Stimulated activated CD8-positive, alpha-beta memory T cell treated with anti-CD3 and anti-CD28 coated beads, Interleukin-4, amount 100 ng/mL, for 1 hour (primary cell): ENCODE measurements around the gene HYLS1.
"Not testable (repeated sequence)": the region's sequence is repeated elsewhere in the genome, so short reads cannot be mapped to it uniquely, and the experiment has no call there.

Experiments used
- DNase-seq, 2 donors: peaks; one replicate each; pipeline ENCODE4 v3.0.0-alpha.2; 2020; ENCODE audit warnings: low read depth in 2 of 2, low spot score in 1 of 2

The HYLS1 gene

DNA sequence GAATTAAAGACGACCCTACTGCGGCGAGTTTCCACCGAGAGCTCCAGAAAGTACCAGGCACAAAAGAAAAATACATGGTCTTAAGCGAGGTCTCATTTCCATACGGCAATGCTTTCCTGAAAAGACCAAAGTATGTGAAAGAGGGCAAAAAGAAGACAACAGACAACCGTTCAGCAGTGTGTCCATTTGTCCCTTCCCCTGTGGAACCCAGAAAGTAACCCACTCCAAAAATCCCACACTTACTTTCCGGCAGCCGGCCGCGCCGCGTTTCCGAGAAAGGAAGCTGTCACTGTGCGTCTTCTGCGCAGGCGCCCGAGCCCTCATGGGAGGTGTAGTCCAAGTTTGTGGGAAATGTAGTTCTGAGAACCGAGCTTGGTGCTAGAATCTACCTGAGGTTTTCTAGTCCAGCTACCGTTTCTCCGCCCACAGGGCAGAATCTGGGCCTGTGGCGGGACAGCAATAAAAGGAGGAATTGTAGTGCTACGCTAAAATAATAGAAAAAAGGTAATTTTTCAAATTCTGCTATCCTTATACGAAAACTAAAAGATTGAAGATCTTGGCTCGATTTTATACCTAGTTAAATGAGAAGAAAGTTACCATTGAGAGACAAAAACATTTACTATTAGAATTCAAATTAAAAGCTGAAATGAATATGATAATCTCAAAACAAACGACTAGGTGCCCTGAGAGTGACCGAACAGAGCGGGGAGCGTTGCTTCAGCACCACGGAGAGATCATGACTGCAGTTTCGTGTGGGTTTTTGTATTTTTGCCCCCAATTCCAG, 15.7 kb downstream of the HYLS1 start, which contains the start of gene PUS3:
Gene PUS3, minus strand, starts transcription at position 280 of the 784 bp plus-strand sequence. CDS start 6,922 bp downstream, outside the sequence.
- peak; percentile 54 to 79 for DNase-seq

DNA sequence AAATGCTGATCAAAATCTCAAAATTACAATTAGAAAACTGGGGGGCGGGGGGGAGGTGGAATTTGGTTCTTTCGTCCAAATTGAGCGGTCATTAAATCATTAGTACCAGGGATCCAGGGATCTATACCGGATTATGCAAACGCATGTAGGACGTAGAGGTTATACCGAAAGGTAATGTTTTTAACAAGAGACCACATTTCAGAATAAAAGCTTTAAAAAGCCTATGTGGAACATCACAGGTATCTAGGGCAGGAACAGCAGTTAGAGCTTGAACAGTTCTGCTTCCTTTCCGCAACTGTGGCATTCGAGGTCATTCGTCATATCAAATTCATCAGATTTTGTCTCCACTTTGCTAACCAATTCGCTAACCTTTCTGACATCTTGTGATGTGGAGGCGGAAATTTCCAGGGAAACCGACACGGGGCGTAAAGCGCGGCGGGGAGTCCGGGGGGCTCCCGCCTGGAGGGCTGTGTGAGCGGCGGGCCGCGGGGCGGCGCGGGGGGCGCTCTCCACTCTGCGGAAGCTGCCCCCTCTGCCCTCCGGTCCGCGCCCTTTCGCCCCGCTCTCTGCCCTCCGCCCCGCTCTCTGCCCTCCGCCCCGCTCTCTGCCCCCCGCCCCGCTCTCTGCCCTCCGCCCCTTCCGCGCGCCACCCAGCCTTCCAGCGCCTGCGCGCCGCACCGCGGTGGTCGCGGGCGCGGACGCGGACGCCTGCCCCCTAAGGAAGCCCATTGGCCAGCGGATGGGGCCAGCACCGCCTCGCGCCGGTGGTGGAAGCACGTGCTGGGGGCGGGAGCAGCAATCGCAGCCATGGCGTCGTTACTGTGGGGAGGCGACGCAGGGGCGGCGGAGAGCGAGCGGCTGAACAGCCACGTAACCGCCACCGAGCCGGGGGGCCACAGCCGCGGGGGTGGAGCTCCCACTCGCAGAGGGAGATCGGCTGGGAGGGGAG, 16.5 kb downstream of the HYLS1 start, which contains the start of gene DDX25:
Gene DDX25, plus strand, starts transcription at position 798 of the 949 bp plus-strand sequence. Its CDS starts 10 bp downstream, at position 808.
- no peak for DNase-seq

DNA sequence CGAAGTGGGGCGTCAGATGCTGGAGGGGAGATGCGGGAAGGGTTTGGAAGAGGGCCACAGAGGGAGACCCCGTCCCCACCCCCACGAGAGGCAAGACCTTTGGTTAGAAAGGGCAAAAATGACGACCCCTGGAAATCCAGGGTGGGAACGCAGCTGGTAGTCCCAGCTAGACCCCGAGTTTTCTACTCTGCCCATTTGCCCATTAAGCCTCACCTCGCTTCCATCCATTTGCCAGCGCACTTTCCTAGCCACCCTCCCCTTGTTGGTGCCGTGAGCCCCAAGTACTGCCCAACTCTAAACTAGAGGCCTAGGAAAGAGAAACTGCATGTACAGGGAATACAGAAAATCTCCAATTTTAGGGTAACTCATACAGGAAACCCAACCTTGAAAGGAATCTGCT, 17.2 kb downstream of the HYLS1 start:
- no peak for DNase-seq

GRCh38 chr11:125910226-125910849, 22.9 kb downstream of the HYLS1 start:
- no peak for DNase-seq

- not testable (repeated sequence) for DNase-seq
Observed at GRCh38 chr11:125914601-125915000, 27.1 kb downstream of the HYLS1 start.

DNA sequence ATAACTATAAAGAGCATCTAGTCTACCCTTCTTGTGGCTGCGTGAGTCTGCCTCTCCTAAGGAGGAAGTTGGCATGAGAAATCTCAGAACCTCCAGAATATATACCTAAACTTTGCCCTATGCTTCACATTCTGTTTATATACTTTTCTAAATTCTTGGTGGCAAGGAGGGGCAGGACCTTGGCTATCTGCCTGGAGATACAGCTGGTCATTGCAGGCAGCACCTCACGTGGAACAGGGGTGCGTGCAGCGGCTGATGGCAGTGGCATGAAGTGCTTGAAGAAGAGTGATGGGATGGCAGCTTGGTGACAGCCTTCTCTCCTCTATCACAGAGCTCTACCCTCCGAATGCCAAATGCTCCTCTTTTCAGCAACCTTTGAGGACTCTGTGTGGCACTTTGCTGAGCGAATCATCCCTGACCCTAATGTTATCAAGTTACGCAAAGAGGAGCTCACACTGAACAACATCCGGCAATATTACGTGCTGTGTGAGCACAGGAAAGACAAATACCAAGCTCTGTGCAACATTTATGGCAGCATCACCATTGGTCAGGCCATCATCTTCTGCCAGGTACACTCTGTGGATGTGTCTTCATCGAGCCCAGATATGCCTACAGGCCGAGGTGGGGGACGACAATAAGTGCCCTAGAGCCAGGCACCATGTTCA, 29.3 kb downstream of the HYLS1 start:
- DNase-seq: no peak

- DNase-seq: no peak
Observed at GRCh38 chr11:125918140-125918840, 30.8 kb downstream of the HYLS1 start.

DNA sequence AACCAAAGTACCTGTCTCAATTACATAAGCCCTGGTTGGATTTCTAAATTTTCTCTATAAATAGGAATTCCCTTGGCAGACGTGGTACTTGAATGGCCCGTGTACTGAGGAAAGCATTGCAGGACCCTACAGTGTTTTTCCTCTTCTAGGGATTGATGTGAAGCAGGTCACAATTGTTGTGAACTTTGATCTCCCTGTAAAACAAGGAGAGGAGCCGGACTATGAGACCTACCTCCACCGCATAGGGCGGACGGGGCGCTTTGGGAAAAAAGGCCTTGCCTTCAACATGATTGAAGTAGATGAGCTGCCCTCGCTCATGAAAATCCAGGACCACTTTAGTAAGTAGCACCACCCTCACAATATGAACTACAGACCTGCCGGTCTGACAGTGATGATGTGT, 33.6 kb downstream of the HYLS1 start:
- DNase-seq: no peak

DNA sequence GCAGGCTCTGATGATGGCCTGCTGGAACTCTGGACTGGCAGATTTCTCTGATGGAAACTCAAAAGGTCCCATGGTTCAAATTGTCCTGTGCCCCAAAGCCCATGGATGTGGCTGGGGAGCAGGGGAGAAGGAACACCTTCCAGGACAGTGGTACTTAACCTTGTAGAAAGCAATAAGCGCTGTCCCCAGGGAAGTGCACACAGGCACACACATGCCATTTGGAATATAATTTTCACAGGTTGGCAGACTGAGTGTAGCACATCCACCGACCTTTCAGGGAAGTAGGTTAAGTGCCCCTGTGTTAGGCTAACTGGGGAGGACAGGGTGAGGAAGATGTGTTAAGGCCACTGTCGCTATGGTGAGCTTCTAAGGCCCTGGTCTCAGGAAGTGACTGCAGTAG, 34.7 kb downstream of the HYLS1 start:
- no peak for DNase-seq

GRCh38 chr11:125923012-125923579, 35.6 kb downstream of the HYLS1 start:
- peak in 1 of 2 donors; percentile 17 for DNase-seq

- no peak for DNase-seq
Observed at GRCh38 chr11:125923633-125924032, 36.2 kb downstream of the HYLS1 start.

- no peak for DNase-seq
Observed at GRCh38 chr11:125924384-125925007, 37.0 kb downstream of the HYLS1 start.

DNA sequence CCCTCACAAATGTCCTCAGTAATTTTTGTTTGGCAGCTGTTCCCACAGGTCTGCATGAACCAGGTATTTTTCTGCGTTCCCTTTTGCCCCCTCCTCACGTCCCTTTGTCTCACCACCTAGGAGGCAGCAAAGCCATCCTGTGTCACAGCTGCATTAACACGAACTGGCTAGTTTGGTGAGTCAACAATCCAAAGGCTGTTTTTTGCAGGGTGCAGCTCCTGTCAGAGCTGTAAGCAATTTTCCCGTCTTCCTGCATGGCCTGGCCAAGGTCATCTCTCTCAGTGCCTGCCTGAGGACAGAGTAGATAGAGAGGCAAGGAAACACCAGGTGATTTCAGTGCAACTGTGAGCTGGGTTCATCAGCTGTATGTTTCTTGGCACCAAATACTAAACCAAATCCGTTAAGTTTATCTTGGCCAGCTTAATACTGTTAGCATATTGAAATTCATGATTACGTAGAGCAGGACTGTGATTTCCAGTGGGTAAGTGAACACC, 37.8 kb downstream of the HYLS1 start:
- DNase-seq: no peak

DNA sequence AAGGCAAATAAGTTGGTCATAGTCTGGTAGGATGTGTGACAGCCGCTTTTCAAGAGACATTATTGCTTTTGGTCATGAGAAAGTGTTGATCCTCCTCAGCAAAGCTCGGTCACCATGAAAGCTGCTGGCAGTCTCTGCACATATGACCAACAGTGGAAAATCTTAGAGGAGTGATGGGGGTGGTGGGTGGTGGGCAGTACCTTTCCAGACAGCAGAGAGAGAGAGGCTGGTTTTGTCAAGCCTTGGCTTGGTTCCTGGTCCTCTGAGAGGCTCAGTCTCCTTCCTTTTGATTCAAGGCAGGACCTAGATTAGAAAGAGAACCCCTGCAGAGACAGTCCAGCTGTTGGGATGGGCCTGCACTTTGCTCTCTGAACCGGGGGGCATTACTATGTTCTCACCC, 38.3 kb downstream of the HYLS1 start:
- DNase-seq: no peak

GRCh38 chr11:125926682-125927081, 39.2 kb downstream of the HYLS1 start:
- no peak for DNase-seq

- DNase-seq: no peak
Observed at GRCh38 chr11:125929445-125930075, 42.1 kb downstream of the HYLS1 start.

- no peak for DNase-seq
Observed at GRCh38 chr11:125930076-125930450, 42.6 kb downstream of the HYLS1 start.

DNA sequence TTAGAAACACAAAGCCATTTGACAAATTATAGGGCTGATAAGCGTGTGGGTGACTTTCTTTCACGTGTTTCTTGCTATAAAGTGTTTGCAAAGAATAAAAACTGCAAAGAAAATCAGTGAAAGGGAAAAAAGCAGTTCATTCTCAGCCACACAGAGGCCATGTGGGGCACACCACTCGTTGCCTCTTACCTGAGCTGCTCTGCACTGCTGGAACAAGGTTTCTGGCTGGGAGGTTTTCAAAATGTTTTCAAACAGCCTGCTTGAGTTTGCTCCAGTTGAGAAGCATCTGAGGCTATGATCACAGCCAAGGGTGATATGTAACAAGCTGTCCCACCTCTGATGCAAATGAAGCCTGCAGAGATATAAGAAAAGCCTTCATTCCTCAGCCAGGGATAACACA, 43.6 kb downstream of the HYLS1 start:
- DNase-seq: no peak

GRCh38 chr11:125931668-125932067, 44.2 kb downstream of the HYLS1 start:
- no peak for DNase-seq
